OCI-LY7 (cell line): ENCODE data around the gene ARGLU1. TPM values are rescaled to one million over a fixed set of nuclear protein-coding genes. Genes with fewer than 3 reads are reported as not detected.

Experiments
- BruUV-seq: library from RNA; stranded (reverse); fragments of 400-500 nt; replicated peaks from 2 replicates; lab custom pipeline; 2021; lab: Mats Ljungman, UMichigan
- CTCF ChIA-PET: fragments of 300-600 bp; sonication (Branson Sonifier 250); formaldehyde crosslinking; loops from one replicate; lab custom pipeline; 2022; ENCODE audit warnings: antibody characterized with exemption; ENCODE audit not compliant: unreplicated experiment; lab: Charles Lee
- POLR2A ChIA-PET: fragments of 300-600 bp; sonication (Branson Sonifier 250); formaldehyde crosslinking; loops from one replicate; lab custom pipeline; 2022; ENCODE audit warnings: antibody characterized with exemption; lab: Charles Lee
- DNase-seq: peaks from one replicate; pipeline ENCODE4 v3.0.0-alpha.2; 2015; ENCODE audit warnings: low spot score
- H2AFZ ChIP-seq: fragments of 200-600 bp; sonication (generic), shearing (Covaris generic); 2 replicates; pipeline ENCODE4 v1.6.1; 2014; ENCODE audit warnings: mild to moderate bottlenecking, antibody characterized with exemption, low read length, moderate library complexity
- H3K27ac ChIP-seq: fragments of 200-600 bp; sonication (generic); 2 replicates; pipeline ENCODE4 v1.5.1; 2014; ENCODE audit warnings: mixed run types, low read depth, mild to moderate bottlenecking, moderate library complexity, low read length, inconsistent platforms; ENCODE audit not compliant: poor library complexity, severe bottlenecking
- H3K36me3 ChIP-seq: fragments of 200-600 bp; sonication (generic); 2 replicates; pipeline ENCODE4 v1.6.1; 2014; ENCODE audit warnings: mild to moderate bottlenecking, antibody characterized with exemption, low read length, moderate library complexity, mixed read lengths; ENCODE audit not compliant: insufficient read depth
- H3K4me1 ChIP-seq: fragments of 200-600 bp; sonication (generic); 2 replicates; pipeline ENCODE4 v1.5.1; 2014; ENCODE audit warnings: mild to moderate bottlenecking, low read length; ENCODE audit not compliant: insufficient read depth, poor library complexity, severe bottlenecking
- H3K4me2 ChIP-seq: fragments of 200-600 bp; sonication (generic); 2 replicates; pipeline ENCODE4 v1.6.1; 2014; ENCODE audit warnings: mild to moderate bottlenecking, low read length
- H3K4me3 ChIP-seq: fragments of 200-600 bp; sonication (generic); 2 replicates; pipeline ENCODE4 v1.5.1; 2014; ENCODE audit warnings: mild to moderate bottlenecking, low read depth, low read length; ENCODE audit not compliant: poor library complexity, severe bottlenecking
- H3K79me2 ChIP-seq: fragments of 200-600 bp; sonication (generic); 2 replicates; pipeline ENCODE4 v1.6.1; 2016; ENCODE audit warnings: low read depth, mild to moderate bottlenecking, low read length, moderate library complexity, mixed read lengths; ENCODE audit not compliant: insufficient read depth
- H3K9me2 ChIP-seq: fragments of 200-600 bp; sonication (generic); 2 replicates; pipeline ENCODE4 v1.6.1; 2016; ENCODE audit warnings: mild to moderate bottlenecking, low read length, mixed read lengths; ENCODE audit not compliant: insufficient read depth
- H3K9me3 ChIP-seq: fragments of 200-600 bp; sonication (generic); 2 replicates; pipeline ENCODE4 v1.6.1; 2014; ENCODE audit warnings: mild to moderate bottlenecking, mixed run types, low read length, mixed read lengths
- H4K20me1 ChIP-seq: fragments of 200-600 bp; sonication (generic); 2 replicates; pipeline ENCODE4 v1.6.1; 2014; ENCODE audit warnings: mild to moderate bottlenecking, antibody characterized with exemption, low read length, moderate library complexity, mixed read lengths; ENCODE audit not compliant: insufficient read depth
- EZH2phosphoT487 ChIP-seq: fragments of 200-600 bp; sonication (generic); IDR thresholded peaks from 2 replicates; pipeline ENCODE4 v1.6.1; 2018; ENCODE audit warnings: low read depth, borderline replicate concordance, mild to moderate bottlenecking, mixed run types, antibody characterized with exemption, low read length, moderate library complexity, mixed read lengths
- intact Hi-C: fragments of 100-400 bp; cut with micrococcal nuclease; formaldehyde crosslinking; loops from one replicate; pipeline ENCODE4 v1.10.0; 2022; ENCODE audit not compliant: unreplicated experiment
- total RNA-seq, 2 experiments: library from RNA; depleted of rRNA in 1 of 2; stranded (reverse); fragments of >200 nt in 1 of 2; shearing (Covaris generic) in 1 of 2; gene quantifications; 2 replicates each; pipeline ENCODE4 v1.2.3, GENCODE V29; 2014 to 2022
- TF ChIP-seq, protein P1 (sequence below): fragments of 200-600 bp; sonication (generic); conservative IDR thresholded peaks from 2 replicates; pipeline ENCODE4 v1.5.1; 2014; ENCODE audit warnings: mild to moderate bottlenecking, antibody characterized with exemption, low read length, moderate library complexity, mixed read lengths

ARGLU1 gene
- total RNA-seq, 2 experiments from 2014 or later: 71.6 to 71.9 TPM

DNA sequence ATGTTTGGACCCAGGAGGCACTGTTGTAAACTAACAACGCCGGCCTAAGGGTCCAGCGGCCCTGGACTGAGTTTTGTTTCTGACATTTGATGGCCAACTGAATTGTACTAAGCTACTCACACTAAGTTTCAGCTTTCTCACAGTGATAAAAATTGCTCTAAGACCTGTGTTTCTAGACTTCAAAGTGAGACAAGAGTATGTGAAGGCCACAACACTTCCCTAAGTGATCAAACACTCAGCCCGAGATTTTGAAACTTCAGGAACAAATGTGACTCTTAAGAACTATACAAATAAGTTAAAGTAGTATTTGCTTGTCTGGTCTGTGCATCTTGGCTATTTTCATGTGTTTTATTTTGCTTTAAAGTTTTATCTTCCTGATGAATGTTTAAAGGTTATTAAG is 62.6 kb downstream of the ARGLU1 start:
- intact Hi-C loops: no loop called here
- H3K4me2 ChIP-seq: no peak overlapping the region
- no peak overlapping the region for H3K27ac ChIP-seq
- ChIA-PET POLR2A (no interaction called here), CTCF (no interaction called here)
- no peaks in the 10 kb centered on the region for H3K4me1 ChIP-seq
- TF ChIP-seq EZH2phosphoT487: no peak
- TF ChIP-seq, protein P1, sequence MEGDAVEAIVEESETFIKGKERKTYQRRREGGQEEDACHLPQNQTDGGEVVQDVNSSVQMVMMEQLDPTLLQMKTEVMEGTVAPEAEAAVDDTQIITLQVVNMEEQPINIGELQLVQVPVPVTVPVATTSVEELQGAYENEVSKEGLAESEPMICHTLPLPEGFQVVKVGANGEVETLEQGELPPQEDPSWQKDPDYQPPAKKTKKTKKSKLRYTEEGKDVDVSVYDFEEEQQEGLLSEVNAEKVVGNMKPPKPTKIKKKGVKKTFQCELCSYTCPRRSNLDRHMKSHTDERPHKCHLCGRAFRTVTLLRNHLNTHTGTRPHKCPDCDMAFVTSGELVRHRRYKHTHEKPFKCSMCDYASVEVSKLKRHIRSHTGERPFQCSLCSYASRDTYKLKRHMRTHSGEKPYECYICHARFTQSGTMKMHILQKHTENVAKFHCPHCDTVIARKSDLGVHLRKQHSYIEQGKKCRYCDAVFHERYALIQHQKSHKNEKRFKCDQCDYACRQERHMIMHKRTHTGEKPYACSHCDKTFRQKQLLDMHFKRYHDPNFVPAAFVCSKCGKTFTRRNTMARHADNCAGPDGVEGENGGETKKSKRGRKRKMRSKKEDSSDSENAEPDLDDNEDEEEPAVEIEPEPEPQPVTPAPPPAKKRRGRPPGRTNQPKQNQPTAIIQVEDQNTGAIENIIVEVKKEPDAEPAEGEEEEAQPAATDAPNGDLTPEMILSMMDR: no peak
- BruUV-seq: no TSS peak
- H3K9me3 ChIP-seq: no peaks in the 10 kb centered on the region
- no peak for DNase-seq
- no peaks in the 10 kb centered on the region for H3K9me2 ChIP-seq
- no peaks in the 10 kb centered on the region for H3K36me3 ChIP-seq
- no peaks in the 10 kb centered on the region for H3K79me2 ChIP-seq
- H2AFZ ChIP-seq: no peak overlapping the region
- no peaks in the 10 kb centered on the region for H4K20me1 ChIP-seq
- H3K4me3 ChIP-seq: no peak overlapping the region

DNA sequence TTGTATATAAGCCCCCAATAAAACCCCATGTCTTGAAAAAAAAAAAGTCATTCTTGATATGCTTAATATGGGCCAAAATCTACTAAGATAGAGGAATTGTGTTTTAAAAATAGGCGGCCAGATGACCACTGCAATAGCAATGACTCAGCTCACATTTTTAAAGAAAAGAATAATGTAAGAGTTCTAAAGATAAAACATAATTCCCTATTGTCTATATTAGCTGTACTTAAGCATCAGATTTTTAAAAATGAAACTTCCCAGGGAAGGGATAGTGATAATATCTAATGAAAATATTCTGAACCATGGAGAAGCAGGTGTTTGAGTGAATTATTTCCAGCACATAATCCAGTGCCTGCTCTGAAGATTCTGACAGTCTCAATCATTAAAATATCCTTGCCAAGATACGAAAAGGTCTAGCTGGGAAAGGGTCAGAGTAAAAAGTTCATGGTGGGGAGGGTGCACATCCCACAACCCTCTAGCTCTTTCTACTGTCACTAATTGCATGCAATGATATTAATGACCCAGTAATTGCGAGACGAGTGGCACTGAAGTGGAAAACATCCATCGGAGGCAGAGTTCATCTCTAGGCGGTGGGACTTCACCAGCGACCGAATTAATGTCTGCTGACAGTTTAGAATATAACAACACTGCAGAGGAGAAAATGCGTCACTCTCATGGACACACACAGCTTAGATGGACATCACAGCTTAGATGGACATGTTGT is 64.0 kb downstream of the ARGLU1 start:
- H2AFZ ChIP-seq: no peak overlapping the region
- H3K9me3 ChIP-seq: no peaks in the 10 kb centered on the region
- TF ChIP-seq, protein P1: no peak
- H4K20me1 ChIP-seq: no peaks in the 10 kb centered on the region
- H3K79me2 ChIP-seq: no peaks in the 10 kb centered on the region
- ChIA-PET CTCF (no interaction called here), POLR2A (interaction anchor here (0.5 to 1.1 kb wide), 2 partner anchors 9 to 1877 kb away, joined by 5 to 6 read pairs; no protein-coding TSS in a partner anchor)
- intact Hi-C loops: no loop called here
- DNase-seq: no peak
- no peak overlapping the region for H3K4me3 ChIP-seq
- no peaks in the 10 kb centered on the region for H3K9me2 ChIP-seq
- H3K4me2 ChIP-seq: no peak overlapping the region
- H3K36me3 ChIP-seq: no peaks in the 10 kb centered on the region
- H3K27ac ChIP-seq: no peak overlapping the region
- no TSS peak for BruUV-seq
- no peaks in the 10 kb centered on the region for H3K4me1 ChIP-seq

DNA sequence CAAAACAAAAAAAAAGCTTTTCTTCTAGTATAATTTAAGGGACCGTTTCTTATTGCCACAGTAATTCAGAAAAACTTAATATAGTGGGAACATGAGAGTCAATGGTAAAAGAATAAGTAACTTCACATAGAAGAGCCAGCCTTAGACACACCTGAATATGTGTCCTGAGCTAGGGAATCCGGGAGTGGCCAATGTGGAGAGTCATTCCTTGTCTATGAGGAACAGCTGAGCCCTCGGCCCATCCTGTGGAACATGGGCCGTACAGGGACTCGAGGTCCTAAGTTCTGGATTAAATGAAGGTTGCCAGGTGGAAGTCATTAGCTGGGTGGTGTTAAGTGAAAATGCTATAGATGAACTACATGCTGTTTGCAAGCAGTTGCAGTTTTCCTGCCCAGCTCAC is 64.7 kb downstream of the ARGLU1 start:
- CTCF ChIA-PET: no interaction called here
- DNase-seq: no peak
- no peaks in the 10 kb centered on the region for H3K79me2 ChIP-seq
- no peak overlapping the region for H3K4me2 ChIP-seq
- no peaks in the 10 kb centered on the region for H4K20me1 ChIP-seq
- POLR2A ChIA-PET: interaction anchor here (0.5 to 1.1 kb wide), 2 partner anchors 10 to 1877 kb away, joined by 5 to 6 read pairs; no protein-coding TSS in a partner anchor
- no peak overlapping the region for H3K27ac ChIP-seq
- no peaks in the 10 kb centered on the region for H3K36me3 ChIP-seq
- no peak overlapping the region for H3K4me3 ChIP-seq
- H3K9me3 ChIP-seq: no peaks in the 10 kb centered on the region
- H3K4me1 ChIP-seq: no peaks in the 10 kb centered on the region
- intact Hi-C loops: no loop called here
- BruUV-seq: no TSS peak
- H3K9me2 ChIP-seq: no peaks in the 10 kb centered on the region
- no peak overlapping the region for H2AFZ ChIP-seq
- no peak for TF ChIP-seq EZH2phosphoT487
- TF ChIP-seq, protein P1: no peak
